Mesendoderm (in vitro differentiated cells): ENCODE measurements around the gene PTP4A1.

Experiments
- DNase-seq: peaks from one replicate; pipeline ENCODE4 v3.0.0; 2013
- H2AK5ac ChIP-seq: 2 replicates; pipeline ENCODE4 v1.6.1; 2013; ENCODE audit warnings: low read length, inconsistent platforms
- H2BK120ac ChIP-seq: 2 replicates; pipeline ENCODE4 v1.6.1; 2013; ENCODE audit warnings: low read depth, mild to moderate bottlenecking, low read length, moderate library complexity, mixed read lengths
- H2BK15ac ChIP-seq: replicated peaks from 2 replicates; pipeline ENCODE4 v1.6.1; 2013; ENCODE audit warnings: low read depth, mild to moderate bottlenecking, moderate library complexity
- H2BK5ac ChIP-seq: 2 replicates; pipeline ENCODE4 v1.6.1; 2013; ENCODE audit warnings: low read length, inconsistent platforms
- H3K18ac ChIP-seq: 2 replicates; pipeline ENCODE4 v1.6.1; 2013; ENCODE audit warnings: mild to moderate bottlenecking, low read length, mixed read lengths
- H3K23ac ChIP-seq: one replicate; pipeline ENCODE4 v1.6.1; 2013; ENCODE audit warnings: low read length
- H3K27ac ChIP-seq: 2 replicates; pipeline ENCODE4 v1.5.1; 2013; ENCODE audit warnings: low read depth, mild to moderate bottlenecking, inconsistent platforms, low read length, moderate library complexity
- H3K27me3 ChIP-seq: 2 replicates; pipeline ENCODE4 v1.6.1; 2013; ENCODE audit warnings: low read length, control low read depth, mild to moderate bottlenecking, inconsistent platforms; ENCODE audit not compliant: insufficient read depth, poor library complexity
- H3K36me3 ChIP-seq: 2 replicates; pipeline ENCODE4 v1.6.1; 2013; ENCODE audit warnings: low read length, inconsistent platforms; ENCODE audit not compliant: control insufficient read depth, insufficient read depth
- H3K4ac ChIP-seq: one replicate; pipeline ENCODE4 v1.6.1; 2013; ENCODE audit warnings: low read depth, mild to moderate bottlenecking, low read length, moderate library complexity
- H3K4me1 ChIP-seq: 2 replicates; pipeline ENCODE4 v1.6.1; 2013; ENCODE audit warnings: low read depth, low read length, inconsistent platforms; ENCODE audit not compliant: control insufficient read depth
- H3K4me2 ChIP-seq: 2 replicates; pipeline ENCODE4 v1.6.1; 2013; ENCODE audit warnings: low read length
- H3K4me3 ChIP-seq: 2 replicates; pipeline ENCODE4 v1.5.1; 2013; ENCODE audit warnings: mild to moderate bottlenecking, low read length
- H3K56ac ChIP-seq: one replicate; pipeline ENCODE4 v1.6.1; 2013; ENCODE audit warnings: low read length
- H3K79me1 ChIP-seq: 2 replicates; pipeline ENCODE4 v1.6.1; 2013; ENCODE audit warnings: low read length, inconsistent platforms
- H3K79me2 ChIP-seq: 2 replicates; pipeline ENCODE4 v1.6.1; 2013; ENCODE audit warnings: mild to moderate bottlenecking, low read length; ENCODE audit not compliant: control insufficient read depth, insufficient read depth
- H3K9ac ChIP-seq: 2 replicates; pipeline ENCODE4 v1.6.1; 2013; ENCODE audit warnings: low read length, inconsistent platforms
- H4K5ac ChIP-seq: one replicate; pipeline ENCODE4 v1.6.1; 2013; ENCODE audit warnings: low read length
- H4K8ac ChIP-seq: one replicate; pipeline ENCODE4 v1.6.1; 2013; ENCODE audit warnings: low read depth, mild to moderate bottlenecking, control low read depth, low read length, moderate library complexity
- WGBS: extraction: QIAGEN DNeasy Blood & Tissue Kit; methylation state at CpG from one replicate; pipeline ENCODE4 v1.1.7; 2013; ENCODE audit warnings: low lambda C conversion rate, missing lambda C conversion rate; ENCODE audit not compliant: insufficient coverage; ENCODE audit errors: extremely low coverage; 5-methylcytosine and 5-hydroxymethylcytosine counted together

PTP4A1 gene

GRCh38 chr6:63546697-63547096 lies 25.6 kb upstream of the PTP4A1 start:
- Histone ChIP-seq H3K27me3 (peaks cover 5% of the 10 kb centered on the region), H3K18ac (no peak overlapping the region)
- WGBS: no CpG with 5 or more reads among the region's 1 CpG

GRCh38 chr6:63549076-63549475 lies 23.2 kb upstream of the PTP4A1 start:
- no peak overlapping the region for H3K4ac ChIP-seq
- H3K27ac ChIP-seq: no peak overlapping the region
- no peak overlapping the region for H2BK120ac ChIP-seq
- no peak overlapping the region for H4K5ac ChIP-seq
- WGBS: no CpG with 5 or more reads among the region's 5 CpGs
- no peaks in the 10 kb centered on the region for H3K79me1 ChIP-seq
- H3K4me2 ChIP-seq: no peak overlapping the region
- no peak overlapping the region for H2AK5ac ChIP-seq
- no peak overlapping the region for H3K56ac ChIP-seq
- no peak overlapping the region for H3K4me3 ChIP-seq
- H3K18ac ChIP-seq: no peak overlapping the region
- H3K4me1 ChIP-seq: no peaks in the 10 kb centered on the region
- DNase-seq: no peak
- no peak overlapping the region for H3K23ac ChIP-seq
- H4K8ac ChIP-seq: no peak overlapping the region
- no peaks in the 10 kb centered on the region for H3K36me3 ChIP-seq
- H3K79me2 ChIP-seq: no peaks in the 10 kb centered on the region
- no peak overlapping the region for H2BK15ac ChIP-seq
- no peaks in the 10 kb centered on the region for H3K27me3 ChIP-seq
- H3K9ac ChIP-seq: no peak overlapping the region
- H2BK5ac ChIP-seq: no peak overlapping the region

More at GRCh38 chr6:63546697-63547096, 25.6 kb upstream of the PTP4A1 start:
- Histone ChIP-seq H3K4me2 (no peak overlapping the region), H3K23ac (no peak overlapping the region), H3K36me3 (no peaks in the 10 kb centered on the region), H4K5ac (no peak overlapping the region), H3K79me1 (no peaks in the 10 kb centered on the region), H3K4me3 (no peak overlapping the region), H3K56ac (no peak overlapping the region), H3K4ac (no peak overlapping the region), H2BK120ac (no peak overlapping the region), H3K4me1 (no peaks in the 10 kb centered on the region), H2AK5ac (no peak overlapping the region), H4K8ac (no peak overlapping the region), H2BK5ac (no peak overlapping the region), H3K79me2 (no peaks in the 10 kb centered on the region), H3K27ac (no peak overlapping the region), H2BK15ac (no peak overlapping the region), H3K9ac (no peak overlapping the region)
- DNase-seq: no peak

GRCh38 chr6:63553208-63553607 lies 19.1 kb upstream of the PTP4A1 start:
- no peak overlapping the region for H2BK15ac ChIP-seq
- H2AK5ac ChIP-seq: no peak overlapping the region
- H3K56ac ChIP-seq: no peak overlapping the region

GRCh38 chr6:63553900-63554299 lies 18.4 kb upstream of the PTP4A1 start:
- H3K36me3 ChIP-seq: no peaks in the 10 kb centered on the region
- no peak for DNase-seq
- WGBS: no CpG with 5 or more reads among the region's 1 CpG
- H2BK5ac ChIP-seq: no peak overlapping the region
- no peaks in the 10 kb centered on the region for H3K79me2 ChIP-seq
- H3K79me1 ChIP-seq: no peaks in the 10 kb centered on the region
- H3K18ac ChIP-seq: no peak overlapping the region
- H4K8ac ChIP-seq: no peak overlapping the region
- H4K5ac ChIP-seq: no peak overlapping the region
- no peak overlapping the region for H2AK5ac ChIP-seq
- H3K23ac ChIP-seq: no peak overlapping the region
- H2BK120ac ChIP-seq: no peak overlapping the region
- no peak overlapping the region for H2BK15ac ChIP-seq
- no peaks in the 10 kb centered on the region for H3K27me3 ChIP-seq
- no peak overlapping the region for H3K4me3 ChIP-seq
- H3K56ac ChIP-seq: no peak overlapping the region
- no peak overlapping the region for H3K9ac ChIP-seq
- H3K4ac ChIP-seq: no peak overlapping the region
- no peak overlapping the region for H3K27ac ChIP-seq
- no peaks in the 10 kb centered on the region for H3K4me1 ChIP-seq
- H3K4me2 ChIP-seq: no peak overlapping the region

More at GRCh38 chr6:63553208-63553607, 19.1 kb upstream of the PTP4A1 start:
- H3K79me1 ChIP-seq: no peaks in the 10 kb centered on the region
- no peak overlapping the region for H2BK120ac ChIP-seq
- H3K79me2 ChIP-seq: no peaks in the 10 kb centered on the region
- H3K18ac ChIP-seq: no peak overlapping the region
- no peak overlapping the region for H3K9ac ChIP-seq
- no peak overlapping the region for H2BK5ac ChIP-seq
- H3K36me3 ChIP-seq: no peaks in the 10 kb centered on the region
- no peak overlapping the region for H3K4me2 ChIP-seq
- no peaks in the 10 kb centered on the region for H3K4me1 ChIP-seq
- no peak overlapping the region for H4K5ac ChIP-seq
- H3K23ac ChIP-seq: no peak overlapping the region
- no peak overlapping the region for H3K4ac ChIP-seq
- DNase-seq: no peak
- no peaks in the 10 kb centered on the region for H3K27me3 ChIP-seq
- H3K4me3 ChIP-seq: no peak overlapping the region
- no peak overlapping the region for H4K8ac ChIP-seq
- H3K27ac ChIP-seq: no peak overlapping the region
- WGBS: no CpG with 5 or more reads among the region's 3 CpGs

- Histone ChIP-seq H3K27ac (no peak overlapping the region), H3K79me1 (no peaks in the 10 kb centered on the region), H3K27me3 (no peaks in the 10 kb centered on the region), H3K23ac (no peak overlapping the region), H2BK5ac (no peak overlapping the region), H2BK120ac (no peak overlapping the region), H3K4me3 (no peak overlapping the region), H4K5ac (no peak overlapping the region), H2AK5ac (no peak overlapping the region), H3K18ac (no peak overlapping the region), H3K79me2 (no peaks in the 10 kb centered on the region), H3K4me1 (no peaks in the 10 kb centered on the region), H4K8ac (no peak overlapping the region), H3K36me3 (no peaks in the 10 kb centered on the region), H3K4ac (no peak overlapping the region), H3K4me2 (no peak overlapping the region), H3K56ac (no peak overlapping the region), H3K9ac (no peak overlapping the region), H2BK15ac (no peak overlapping the region)
- DNase-seq: no peak
- WGBS: no CpG with 5 or more reads among the region's 1 CpG
These were observed 17.5 kb upstream of the PTP4A1 start for GRCh38 chr6:63554782-63555181.

GRCh38 chr6:63556369-63556768 lies 15.9 kb upstream of the PTP4A1 start:
- no peak overlapping the region for H3K9ac ChIP-seq
- H2BK5ac ChIP-seq: no peak overlapping the region
- H3K18ac ChIP-seq: no peak overlapping the region
- WGBS: no CpG with 5 or more reads among the region's 4 CpGs
- no peak overlapping the region for H4K5ac ChIP-seq
- no peak overlapping the region for H3K27ac ChIP-seq
- H2BK120ac ChIP-seq: no peak overlapping the region
- H3K36me3 ChIP-seq: no peaks in the 10 kb centered on the region
- H3K4me1 ChIP-seq: no peaks in the 10 kb centered on the region
- H3K4me3 ChIP-seq: no peak overlapping the region
- H2BK15ac ChIP-seq: no peak overlapping the region
- no peak overlapping the region for H3K23ac ChIP-seq
- no peak overlapping the region for H2AK5ac ChIP-seq
- no peak overlapping the region for H3K56ac ChIP-seq
- no peak overlapping the region for H3K4ac ChIP-seq
- H3K27me3 ChIP-seq: no peaks in the 10 kb centered on the region
- DNase-seq: no peak
- H3K79me1 ChIP-seq: no peaks in the 10 kb centered on the region
- no peak overlapping the region for H4K8ac ChIP-seq
- no peak overlapping the region for H3K4me2 ChIP-seq
- no peaks in the 10 kb centered on the region for H3K79me2 ChIP-seq
